ENCODE results near the gene PRRT1B.
"Not testable (repeated sequence)": the region's sequence is repeated elsewhere in the genome, so short reads cannot be mapped to it uniquely, and the experiment has no call there.

Gene PRRT1B

GRCh38 chr9:131523086-131523388 lies 22.3 kb upstream of the PRRT1B start:
- no peak for DNase-seq

DNA sequence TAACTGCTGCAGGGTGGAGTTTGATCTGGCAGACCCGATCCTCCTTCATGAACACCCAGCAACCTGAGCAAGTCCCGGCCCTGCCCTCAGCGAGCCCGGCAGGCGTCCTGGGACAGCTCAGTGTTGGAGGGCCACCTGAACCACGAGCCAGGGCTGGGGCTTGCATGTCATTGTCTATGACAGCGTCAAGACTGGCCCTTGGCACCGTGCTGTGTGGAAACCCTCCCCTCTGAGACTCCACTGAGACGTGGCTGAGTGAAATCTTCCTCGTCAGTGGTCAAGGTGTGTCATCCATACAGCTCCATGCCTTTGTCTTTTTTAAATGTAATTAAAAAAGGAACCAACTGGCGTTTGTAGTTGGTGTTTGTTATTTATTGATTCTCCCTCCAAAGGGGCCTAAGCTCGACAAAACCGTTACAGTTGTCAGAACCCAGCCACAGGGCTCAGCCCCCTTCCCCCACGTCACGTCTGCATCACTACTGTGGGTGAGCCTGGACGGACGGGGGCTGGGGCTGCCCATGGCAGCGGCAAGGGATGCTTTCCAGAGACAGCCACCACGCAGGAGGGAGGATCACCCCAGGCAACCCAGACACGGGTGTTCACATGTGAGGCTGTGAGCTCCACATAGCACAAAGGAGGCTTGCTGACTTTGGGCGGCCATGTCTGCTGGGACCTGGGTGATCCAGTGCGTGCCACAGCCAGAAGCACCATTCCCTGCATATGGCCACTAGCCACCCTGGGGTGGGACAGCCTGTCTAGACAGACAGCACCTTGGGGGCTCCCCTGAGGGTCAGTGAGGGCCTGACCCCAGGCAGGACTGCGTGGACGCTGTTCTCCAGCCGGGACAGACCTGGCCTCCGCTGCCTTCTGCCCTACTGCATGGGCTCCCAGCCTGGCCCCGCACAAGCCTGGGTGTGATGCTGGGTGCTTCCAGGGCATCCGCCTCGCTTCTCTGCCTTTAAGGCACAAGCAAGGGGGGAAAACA lies 21.6 kb upstream of the PRRT1B start:
- DNase-seq: no peak

DNA sequence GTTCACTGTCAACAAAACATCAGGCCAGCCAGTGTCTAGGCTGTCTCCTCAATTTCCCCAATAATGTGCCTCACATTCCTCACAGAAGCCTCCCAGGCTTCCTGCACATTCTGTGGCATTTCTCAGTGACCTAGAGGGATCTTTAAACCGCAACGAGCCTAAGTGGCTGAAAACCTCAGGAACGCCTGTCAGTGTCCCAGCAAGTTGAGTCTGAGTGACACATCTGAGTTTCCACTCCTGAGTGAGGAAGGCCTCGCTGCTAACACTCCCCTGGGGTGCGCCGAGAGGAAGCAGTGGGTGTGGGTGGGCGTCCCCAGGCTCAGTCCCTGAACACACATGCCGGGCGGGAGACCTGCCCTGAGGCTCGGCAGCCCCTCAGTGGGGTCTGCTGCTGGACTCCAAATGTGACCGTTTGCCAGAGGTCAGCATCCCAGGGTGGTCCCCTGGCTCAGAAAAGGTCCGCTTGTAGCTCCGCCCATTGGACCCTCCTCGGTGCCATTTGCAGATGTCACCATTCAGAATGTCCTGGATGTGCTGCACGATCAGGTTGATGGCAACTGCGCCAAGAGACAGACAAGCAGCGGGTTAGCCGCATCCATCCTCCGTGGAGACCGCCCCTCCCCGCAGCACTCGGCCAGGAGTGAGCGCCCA lies 20.5 kb upstream of the PRRT1B start:
- no peak for DNase-seq

- no peak for DNase-seq
These were observed 19.4 kb upstream of the PRRT1B start for GRCh38 chr9:131525643-131526565.

GRCh38 chr9:131528186-131528585 lies 17.1 kb upstream of the PRRT1B start:
- DNase-seq: no peak

DNA sequence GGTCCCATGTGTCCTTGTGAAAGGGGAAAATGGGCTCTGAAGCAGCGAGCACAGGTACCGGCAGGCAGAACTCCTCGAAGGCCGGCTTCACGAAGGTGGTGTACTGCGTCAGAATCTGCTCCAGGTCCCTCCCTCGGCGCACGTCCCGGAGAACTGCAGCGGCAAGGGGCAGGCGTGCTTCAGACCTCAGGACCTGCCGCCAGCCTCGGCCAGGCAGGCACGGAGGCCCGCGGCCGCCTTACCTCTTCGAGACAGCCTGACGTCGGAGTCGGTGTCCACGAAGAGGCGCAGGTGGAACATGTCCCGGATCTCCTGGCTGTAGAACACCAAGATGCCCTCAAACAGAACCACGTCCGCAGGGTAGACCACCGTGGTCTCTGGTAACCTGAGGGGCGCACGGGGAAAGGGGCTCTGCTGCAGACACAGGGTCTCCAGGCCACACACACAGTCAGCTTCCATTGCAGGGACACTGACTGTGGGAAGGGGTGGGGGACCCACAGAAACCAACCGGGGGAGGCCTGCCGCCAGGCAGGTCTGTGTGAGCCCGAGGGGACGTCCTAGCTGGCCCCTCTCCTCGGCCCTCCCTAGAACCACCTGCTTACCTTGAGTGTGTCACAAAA lies 16.3 kb upstream of the PRRT1B start:
- DNase-seq: no peak

GRCh38 chr9:131529597-131530545 lies 15.5 kb upstream of the PRRT1B start:
- DNase-seq: no peak

- peak; percentile 6 for DNase-seq
These were observed 14.8 kb upstream of the PRRT1B start for GRCh38 chr9:131530546-131530919.

- DNase-seq: peak; percentile 65
These were observed 14.1 kb upstream of the PRRT1B start, which contains the start of gene UCK1 for GRCh38 chr9:131530920-131531832. Gene UCK1 (minus strand): TSS chr9:131531263. CDS start chr9:131531174, 89 bp downstream.

DNA sequence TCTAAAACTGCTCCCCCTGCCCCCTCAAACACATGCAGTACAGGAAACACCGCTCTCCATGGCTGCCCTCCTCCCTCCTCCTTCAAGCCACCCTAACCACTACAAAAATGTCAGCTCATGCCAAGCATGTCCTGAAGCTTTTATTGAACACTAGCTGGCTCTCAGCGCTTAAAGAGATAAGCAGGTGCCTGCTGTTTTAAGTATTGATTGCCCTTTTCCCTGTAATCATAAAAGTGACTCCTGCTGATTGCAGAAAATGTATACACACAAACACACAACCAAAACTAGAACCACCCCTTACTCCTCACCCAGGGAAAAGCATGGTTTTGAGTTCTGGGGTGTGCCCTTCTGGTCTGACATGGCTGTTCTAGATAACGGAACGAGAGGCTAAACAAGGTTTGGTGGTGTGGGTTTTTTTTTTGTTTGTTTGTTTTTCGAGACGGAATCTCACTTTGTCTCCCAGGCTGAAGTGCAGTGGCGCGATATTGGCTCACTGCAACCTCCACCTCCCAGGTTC lies 10.5 kb upstream of the PRRT1B start:
- no peak for DNase-seq

DNA sequence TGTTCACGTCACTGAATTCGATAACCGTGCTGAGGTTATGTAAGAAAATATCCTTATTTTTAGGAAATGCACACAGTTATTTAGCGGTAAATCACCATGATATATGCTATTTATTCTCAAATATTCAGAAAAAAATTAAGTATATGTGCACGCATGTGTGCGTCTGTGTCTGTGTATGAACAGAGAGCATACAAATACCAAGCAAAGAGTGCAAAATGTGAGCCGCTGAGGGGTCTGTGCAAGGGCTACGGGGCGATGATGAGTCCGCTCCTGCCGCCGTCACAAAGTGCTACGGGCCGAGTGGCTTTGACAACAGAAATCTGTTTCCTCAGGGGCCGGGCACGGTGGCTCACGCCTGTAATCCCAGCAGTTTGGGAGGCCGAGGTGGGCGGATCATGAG lies 7.4 kb upstream of the PRRT1B start:
- no peak for DNase-seq

GRCh38 chr9:131539223-131539923 lies 6.0 kb upstream of the PRRT1B start:
- DNase-seq: no peak

GRCh38 chr9:131543141-131543540 lies 2.2 kb upstream of the PRRT1B start:
- DNase-seq: no peak

GRCh38 chr9:131545786-131546335 lies 538 bp downstream of the PRRT1B start:
- DNase-seq: no peak

- no peak for DNase-seq
These were observed 1.2 kb downstream of the PRRT1B start for GRCh38 chr9:131546336-131547084.

GRCh38 chr9:131549186-131549585 lies 3.9 kb downstream of the PRRT1B start:
- not testable (repeated sequence) for DNase-seq

DNA sequence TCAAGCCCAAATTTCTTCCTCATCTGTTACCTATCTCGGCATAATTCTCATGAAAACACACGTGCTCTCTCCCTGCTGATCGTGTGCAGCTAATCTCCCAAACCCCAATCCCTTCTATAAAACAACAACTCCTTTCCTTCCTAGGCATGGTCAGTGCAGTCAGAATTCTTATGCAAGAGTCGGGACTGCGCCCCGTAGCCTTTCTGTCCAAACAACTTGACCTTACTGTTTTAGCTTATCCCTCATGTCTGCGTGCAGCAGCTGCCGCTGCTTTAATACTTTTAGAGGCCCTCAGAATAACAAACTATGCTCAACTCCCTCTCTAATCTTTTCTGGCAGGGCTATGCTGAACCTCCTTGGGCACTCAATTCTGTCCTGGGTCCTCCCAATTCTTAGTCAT lies 5.1 kb downstream of the PRRT1B start:
- DNase-seq: not testable (repeated sequence)

GRCh38 chr9:131552030-131552429 lies 6.7 kb downstream of the PRRT1B start:
- DNase-seq: no peak
